Sigmoid colon (tissue), 4 donors: ENCODE data around the gene CCDC191.

ENCODE experiments used
- CTCF ChIP-seq, 4 experiments: fragments of 450-650 bp in 3 of 4; fragments of 200-600 bp in 1 of 4; IDR thresholded peaks; one replicate each; pipeline ENCODE4 v1.5.1; 2016 to 2019; ENCODE audit warnings: antibody characterized with exemption in 4 of 4, mild to moderate bottlenecking in 3 of 4, moderate library complexity in 2 of 4
- EP300 ChIP-seq, 4 donors: sonication (generic); formaldehyde crosslinking; IDR thresholded peaks; one replicate each; pipeline ENCODE4 v1.6.1; 2017; ENCODE audit warnings: antibody characterized with exemption in 4 of 4
- POLR2A ChIP-seq, 2 donors: fragments of 450-650 bp; IDR thresholded peaks; one replicate each; pipeline ENCODE4 v1.6.1; 2016; ENCODE audit warnings: antibody characterized with exemption in 2 of 2, mild to moderate bottlenecking in 2 of 2, moderate library complexity in 2 of 2

DNA sequence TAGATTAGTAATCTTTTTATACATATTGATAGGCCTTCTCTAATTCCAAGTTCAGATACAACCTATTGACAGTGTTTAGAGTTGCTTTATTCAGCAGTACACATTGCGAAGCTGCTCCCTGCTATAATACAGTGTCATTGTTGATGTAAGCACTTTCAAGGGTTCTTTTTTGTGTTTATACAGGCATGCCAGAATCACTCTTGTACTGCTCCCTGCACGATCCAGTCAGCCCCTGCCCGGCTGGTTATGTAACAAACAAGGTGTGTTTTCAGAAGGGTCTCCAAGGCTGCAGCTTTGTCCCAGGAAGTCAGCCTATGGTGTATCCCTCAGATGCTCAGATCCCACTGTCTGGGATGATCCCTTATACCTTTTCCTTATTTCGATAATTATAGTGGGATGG is 11.5 kb upstream of the CCDC191 start:
- no peak for TF ChIP-seq CTCF (IDR thresholded peaks at IDR 0.05)
- TF ChIP-seq POLR2A (IDR thresholded peaks at IDR 0.05): no peak
- no peak for TF ChIP-seq EP300 (IDR thresholded peaks at IDR 0.05)
